H9 (cell line): ENCODE data around the gene ERVFRD-1. TPM values are rescaled to one million over a fixed set of nuclear protein-coding genes. Genes with fewer than 3 reads are reported as not detected.

Experiments used
- DNase-seq: peaks from one replicate; pipeline ENCODE4 v3.0.0-alpha.2; 2017
- H2AFZ ChIP-seq: one replicate; pipeline ENCODE4 v1.6.1; 2013; ENCODE audit warnings: mild to moderate bottlenecking, low read length, control low read depth, moderate library complexity
- H2AK5ac ChIP-seq: 2 replicates; pipeline ENCODE4 v1.6.1; 2013; ENCODE audit warnings: low read length, control low read depth, mixed read lengths; ENCODE audit not compliant: insufficient read length
- H2BK120ac ChIP-seq: one replicate; pipeline ENCODE4 v1.6.1; 2013; ENCODE audit warnings: low read depth, mild to moderate bottlenecking, low read length, control low read depth, inconsistent platforms; ENCODE audit not compliant: poor library complexity, severe bottlenecking
- H2BK12ac ChIP-seq: 2 replicates; pipeline ENCODE4 v1.6.1; 2013; ENCODE audit warnings: low read length, control low read depth, mixed read lengths, low read depth; ENCODE audit not compliant: insufficient read length
- H2BK15ac ChIP-seq: 2 replicates; pipeline ENCODE4 v1.6.1; 2013; ENCODE audit warnings: low read depth, low read length, control low read depth
- H2BK20ac ChIP-seq: one replicate; pipeline ENCODE4 v1.6.1; 2013; ENCODE audit warnings: low read depth, mild to moderate bottlenecking, low read length, control low read depth, inconsistent platforms; ENCODE audit not compliant: poor library complexity, severe bottlenecking
- H2BK5ac ChIP-seq: 2 replicates; pipeline ENCODE4 v1.6.1; 2013; ENCODE audit warnings: low read length, control low read depth, mixed read lengths; ENCODE audit not compliant: insufficient read length
- H3K14ac ChIP-seq: 2 replicates; pipeline ENCODE4 v1.6.1; 2013; ENCODE audit warnings: low read length, control low read depth; ENCODE audit not compliant: insufficient read depth
- H3K18ac ChIP-seq: 2 replicates; pipeline ENCODE4 v1.6.1; 2013; ENCODE audit warnings: low read depth, mild to moderate bottlenecking, mixed read lengths, low read length, control low read depth; ENCODE audit not compliant: insufficient read length
- H3K23ac ChIP-seq: 2 replicates; pipeline ENCODE4 v1.6.1; 2013; ENCODE audit warnings: low read length, control low read depth, mixed read lengths, low read depth; ENCODE audit not compliant: insufficient read length
- H3K23me2 ChIP-seq: 2 replicates; pipeline ENCODE4 v1.6.1; 2013; ENCODE audit warnings: low read depth, mild to moderate bottlenecking, mixed read lengths, low read length, control low read depth; ENCODE audit not compliant: insufficient read length, poor library complexity, severe bottlenecking
- H3K27ac ChIP-seq: 2 replicates; pipeline ENCODE4 v1.5.1; 2013; ENCODE audit warnings: low read length, control low read depth, mixed read lengths, low read depth; ENCODE audit not compliant: insufficient read length
- H3K27me3 ChIP-seq: 2 replicates; pipeline ENCODE4 v1.6.1; 2013; ENCODE audit warnings: low read length, control low read depth, inconsistent platforms; ENCODE audit not compliant: insufficient read depth
- H3K4ac ChIP-seq: 2 replicates; pipeline ENCODE4 v1.6.1; 2013; ENCODE audit warnings: low read depth, mild to moderate bottlenecking, control low read depth, inconsistent platforms, low read length, moderate library complexity
- H3K4me1 ChIP-seq: 2 replicates; pipeline ENCODE4 v1.6.1; 2013; ENCODE audit warnings: low read length, control low read depth, inconsistent platforms; ENCODE audit not compliant: insufficient read depth
- H3K4me2 ChIP-seq: 2 replicates; pipeline ENCODE4 v1.6.1; 2013; ENCODE audit warnings: low read length, control low read depth, mixed read lengths; ENCODE audit not compliant: insufficient read length, insufficient read depth
- H3K56ac ChIP-seq: 2 replicates; pipeline ENCODE4 v1.6.1; 2013; ENCODE audit warnings: low read depth, mild to moderate bottlenecking, mixed read lengths, low read length, control low read depth; ENCODE audit not compliant: insufficient read length
- H3K79me1 ChIP-seq: 2 replicates; pipeline ENCODE4 v1.6.1; 2013; ENCODE audit warnings: low read depth, mild to moderate bottlenecking, moderate library complexity, low read length, control low read depth, inconsistent platforms; ENCODE audit not compliant: insufficient read depth, poor library complexity, severe bottlenecking
- H3K79me2 ChIP-seq: 2 replicates; pipeline ENCODE4 v1.6.1; 2013; ENCODE audit warnings: low read length, control low read depth, inconsistent platforms; ENCODE audit not compliant: insufficient read depth
- H3K9ac ChIP-seq: 2 replicates; pipeline ENCODE4 v1.6.1; 2013; ENCODE audit warnings: low read length, control low read depth, mixed read lengths; ENCODE audit not compliant: insufficient read length; ENCODE audit errors: extremely low read depth
- H3K9me3 ChIP-seq: one replicate; pipeline ENCODE4 v1.6.1; 2013; ENCODE audit warnings: low read depth, low read length, inconsistent platforms; ENCODE audit not compliant: control insufficient read depth
- H3T11ph ChIP-seq: one replicate; pipeline ENCODE4 v1.6.1; 2013; ENCODE audit warnings: mild to moderate bottlenecking, low read length, control low read depth, inconsistent platforms
- H4K20me1 ChIP-seq: one replicate; pipeline ENCODE4 v1.6.1; 2013; ENCODE audit not compliant: control insufficient read depth, insufficient read length, insufficient read depth
- H4K5ac ChIP-seq: 2 replicates; pipeline ENCODE4 v1.6.1; 2013; ENCODE audit warnings: low read depth, mild to moderate bottlenecking, mixed read lengths, low read length, control low read depth; ENCODE audit not compliant: insufficient read length
- H4K8ac ChIP-seq: replicated peaks from 2 replicates; pipeline ENCODE4 v1.6.1; 2013; ENCODE audit warnings: low read length, control low read depth, mixed read lengths, low read depth; ENCODE audit not compliant: insufficient read length
- H4K91ac ChIP-seq: 2 replicates; pipeline ENCODE4 v1.6.1; 2013; ENCODE audit warnings: low read depth, mild to moderate bottlenecking, moderate library complexity, mixed read lengths, low read length, control low read depth; ENCODE audit not compliant: insufficient read length
- H3K27ac Mint-ChIP-seq, 3 experiments: 2 replicates in 2 of 3; 3 replicates in 1 of 3; pipeline ENCODE4 v1.8.0; 2020 to 2021; ENCODE audit warnings: mixed read lengths in 3 of 3, mild to moderate bottlenecking in 1 of 3, moderate library complexity in 1 of 3
- H3K27me3 Mint-ChIP-seq: 2 replicates; pipeline ENCODE4 v1.8.0; 2021; ENCODE audit warnings: low read depth, mild to moderate bottlenecking, moderate library complexity, mixed read lengths
- H3K36me3 Mint-ChIP-seq, 3 experiments: 2 replicates in 2 of 3; 3 replicates in 1 of 3; pipeline ENCODE4 v1.8.0; 2020 to 2021; ENCODE audit warnings: low read depth in 3 of 3, mixed read lengths in 3 of 3; ENCODE audit not compliant: insufficient read depth in 1 of 3
- H3K4me1 Mint-ChIP-seq, 2 experiments: 2 replicates each; pipeline ENCODE4 v1.8.0; 2020; ENCODE audit warnings: mixed read lengths in 2 of 2
- H3K4me3 Mint-ChIP-seq, 2 experiments: 2 replicates in 1 of 2; 3 replicates in 1 of 2; pipeline ENCODE4 v1.8.0; 2020 to 2021; ENCODE audit warnings: mild to moderate bottlenecking in 2 of 2, mixed read lengths in 2 of 2, moderate library complexity in 1 of 2
- H3K9me3 Mint-ChIP-seq, 2 experiments: 2 replicates in 1 of 2; 3 replicates in 1 of 2; pipeline ENCODE4 v1.8.0; 2020; ENCODE audit warnings: mild to moderate bottlenecking in 2 of 2, mixed read lengths in 2 of 2, moderate library complexity in 1 of 2
- WGBS: extraction: QIAGEN DNeasy Blood & Tissue Kit; methylation state at CpG from one replicate; pipeline ENCODE4 v1.1.7; 2013; ENCODE audit warnings: missing lambda C conversion rate, low lambda C conversion rate, mixed read lengths; ENCODE audit not compliant: insufficient read length; ENCODE audit errors: extremely low coverage; 5-methylcytosine and 5-hydroxymethylcytosine counted together
- total RNA-seq: library from RNA; stranded (reverse); gene quantifications from 2 replicates; pipeline ENCODE4 v1.2.1, GENCODE V29; 2021
- TF ChIP-seq, protein P1 (sequence below): fragments of 200-600 bp; sonication (generic); conservative IDR thresholded peaks from 3 replicates; pipeline ENCODE4 v1.8.0; 2021; ENCODE audit warnings: antibody characterized with exemption, mild to moderate bottlenecking

Gene ERVFRD-1
- total RNA-seq, 1 experiment from 2014 or later = not detected

DNA sequence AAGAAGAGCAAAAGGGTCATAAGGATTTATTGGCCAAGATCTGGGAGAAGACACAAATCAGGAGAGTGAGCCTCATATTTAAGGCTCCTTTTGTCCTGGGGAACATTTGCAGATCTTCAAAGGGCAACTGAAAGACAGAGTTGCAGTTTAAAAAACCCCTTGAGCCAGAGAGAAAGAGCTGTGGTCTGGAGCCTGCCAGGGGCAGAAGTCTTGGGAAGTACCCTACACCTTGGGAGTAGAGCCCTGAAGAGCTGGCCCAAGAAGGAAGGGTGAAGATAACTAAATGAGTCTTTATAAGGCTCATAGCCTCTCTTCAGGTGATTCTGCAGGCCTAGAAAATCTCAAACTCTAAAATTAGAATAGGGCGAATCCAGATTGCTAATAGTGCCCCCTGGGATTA is 40.0 kb upstream of the ERVFRD-1 start:
- Histone ChIP-seq H3K9me3 (no peaks in the 10 kb centered on the region), H3K18ac (no peak overlapping the region), H3K23me2 (no peaks in the 10 kb centered on the region), H3T11ph (no peak overlapping the region), H4K20me1 (no peaks in the 10 kb centered on the region), H3K4ac (no peak overlapping the region), H4K5ac (no peak overlapping the region), H2BK20ac (no peak overlapping the region), H3K27me3 (no peaks in the 10 kb centered on the region), H3K23ac (no peak overlapping the region), H4K8ac (no peak overlapping the region), H3K79me2 (no peaks in the 10 kb centered on the region), H2AFZ (no peak overlapping the region), H3K14ac (no peak overlapping the region), H3K27ac (no peak overlapping the region), H2BK5ac (no peak overlapping the region), H2AK5ac (no peak overlapping the region), H2BK120ac (no peak overlapping the region), H2BK12ac (no peak overlapping the region), H4K91ac (no peak overlapping the region), H3K4me1 (peaks cover 6% of the 10 kb centered on the region; the same call in 1 of the 2 replicates), H2BK15ac (no peak overlapping the region), H3K4me2 (no peak overlapping the region), H3K56ac (no peak overlapping the region), H3K9ac (no peak overlapping the region), H3K79me1 (no peaks in the 10 kb centered on the region)
- Mint-ChIP-seq H3K4me1 (peaks cover 25 to 30% of the 10 kb centered on the region in 2 experiments), H3K27me3 (no peaks in the 10 kb centered on the region), H3K36me3 (no peaks in the 10 kb centered on the region; a peak in 1 of 7 replicates), H3K9me3 (no peaks in the 10 kb centered on the region), H3K27ac (no peak overlapping the region), H3K4me3 (no peak overlapping the region)
- no peak for DNase-seq
- no CpG with 5 or more reads among the region's 1 CpG for WGBS
- TF ChIP-seq, protein P1, sequence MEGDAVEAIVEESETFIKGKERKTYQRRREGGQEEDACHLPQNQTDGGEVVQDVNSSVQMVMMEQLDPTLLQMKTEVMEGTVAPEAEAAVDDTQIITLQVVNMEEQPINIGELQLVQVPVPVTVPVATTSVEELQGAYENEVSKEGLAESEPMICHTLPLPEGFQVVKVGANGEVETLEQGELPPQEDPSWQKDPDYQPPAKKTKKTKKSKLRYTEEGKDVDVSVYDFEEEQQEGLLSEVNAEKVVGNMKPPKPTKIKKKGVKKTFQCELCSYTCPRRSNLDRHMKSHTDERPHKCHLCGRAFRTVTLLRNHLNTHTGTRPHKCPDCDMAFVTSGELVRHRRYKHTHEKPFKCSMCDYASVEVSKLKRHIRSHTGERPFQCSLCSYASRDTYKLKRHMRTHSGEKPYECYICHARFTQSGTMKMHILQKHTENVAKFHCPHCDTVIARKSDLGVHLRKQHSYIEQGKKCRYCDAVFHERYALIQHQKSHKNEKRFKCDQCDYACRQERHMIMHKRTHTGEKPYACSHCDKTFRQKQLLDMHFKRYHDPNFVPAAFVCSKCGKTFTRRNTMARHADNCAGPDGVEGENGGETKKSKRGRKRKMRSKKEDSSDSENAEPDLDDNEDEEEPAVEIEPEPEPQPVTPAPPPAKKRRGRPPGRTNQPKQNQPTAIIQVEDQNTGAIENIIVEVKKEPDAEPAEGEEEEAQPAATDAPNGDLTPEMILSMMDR = no peak
